Measurements from ENCODE around the gene NDUFS5. TPM values are rescaled to one million over a fixed set of nuclear protein-coding genes. Genes with fewer than 3 reads are reported as not detected.
"Not testable (repeated sequence)": the region's sequence is repeated elsewhere in the genome, so short reads cannot be mapped to it uniquely, and the experiment has no call there.

Gene NDUFS5
- total and polyA plus RNA-seq, 5 experiments from 2014 or later = 104 to 657 (median 614) TPM

- Mint-ChIP-seq H3K27me3 (no peaks in the 10 kb centered on the region), H3K36me3 (peaks cover 0 to 30% (median 16%) of the 10 kb centered on the region in 3 donors), H3K9me3 (no peaks in the 10 kb centered on the region), H3K4me1 (peaks cover 5 to 7% (median 6%) of the 10 kb centered on the region in 4 donors), H3K27ac (peak overlapping the region in 3 of 10 donors; percentile 15 to 49 (median 42)), H3K4me3 (no peak overlapping the region)
- ATAC-seq (no peak), DNase-seq (no peak)
- POLR2A ChIA-PET = no interaction called here
Observed at GRCh38 chr1:39048745-39049370, 22.7 kb downstream of the NDUFS5 start.

GRCh38 chr1:39050001-39050400 is 23.9 kb downstream of the NDUFS5 start:
- POLR2A ChIA-PET = no interaction called here
- Mint-ChIP-seq H3K4me1 (peaks cover 3 to 7% (median 5%) of the 10 kb centered on the region in 4 donors), H3K27ac (peak overlapping the region in 2 of 10 donors; percentile 8 to 25), H3K4me3 (peak overlapping the region in 1 of 10 donors; percentile 48), H3K36me3 (peaks cover 0 to 26% (median 16%) of the 10 kb centered on the region in 3 donors), H3K27me3 (no peaks in the 10 kb centered on the region), H3K9me3 (no peaks in the 10 kb centered on the region)
- DNase-seq (no peak), ATAC-seq (no peak)

DNA sequence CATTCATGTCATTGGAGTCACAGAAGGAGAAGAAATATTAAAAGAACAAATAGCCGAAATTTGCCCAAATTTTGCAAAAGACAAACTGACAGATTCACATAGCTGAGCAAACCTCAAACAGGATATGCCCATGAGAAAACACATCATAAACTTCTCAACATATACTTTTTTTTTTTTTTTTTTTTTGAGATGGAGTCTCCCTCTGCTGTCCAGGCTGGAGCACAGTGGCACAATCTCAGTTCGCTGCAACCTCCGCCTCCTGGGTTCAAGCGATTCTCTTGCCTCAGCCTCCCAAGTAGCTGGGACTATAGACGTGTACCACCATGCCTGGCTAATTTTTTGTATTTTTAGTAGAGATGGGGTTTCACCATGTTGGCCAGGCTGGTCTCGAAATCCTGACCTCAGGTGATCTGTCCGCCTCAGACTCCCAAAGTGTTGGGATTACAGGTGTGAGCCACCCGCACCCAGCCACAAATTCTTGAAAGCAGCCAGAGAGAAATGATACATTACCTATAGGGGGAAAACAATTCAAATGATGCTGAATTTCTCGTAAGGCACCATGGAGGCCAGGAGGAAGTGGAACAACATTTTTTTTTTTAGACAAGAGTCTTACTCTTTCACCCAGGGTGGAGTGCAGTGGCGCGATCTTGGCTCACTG is 25.2 kb downstream of the NDUFS5 start:
- not testable (repeated sequence) for H3K9me3 Mint-ChIP-seq, ATAC-seq, H3K4me3 Mint-ChIP-seq, H3K27me3 Mint-ChIP-seq, H3K4me1 Mint-ChIP-seq
- DNase-seq = peak in 1 of 10 donors; percentile 10
- POLR2A ChIA-PET = interaction anchor here (0.6 to 0.7 kb wide), 2 partner anchors 11 to 112 kb away, joined by 3 to 7 read pairs; no protein-coding TSS in a partner anchor
- H3K36me3 Mint-ChIP-seq = peaks cover 0 to 26% (median 16%) of the 10 kb centered on the region in 3 donors
- peak overlapping the region in 5 of 10 donors; percentile 8 to 68 (median 47) for H3K27ac Mint-ChIP-seq

GRCh38 chr1:39051956-39052355 is 25.8 kb downstream of the NDUFS5 start:
- POLR2A ChIA-PET = interaction anchor here (0.7 kb wide), 1 partner anchor 10 kb away, joined by 7 read pairs; no protein-coding TSS in a partner anchor
- Mint-ChIP-seq H3K27me3 (no peaks in the 10 kb centered on the region), H3K9me3 (no peaks in the 10 kb centered on the region), H3K36me3 (peaks cover 0 to 23% (median 16%) of the 10 kb centered on the region in 3 donors), H3K4me3 (no peak overlapping the region), H3K4me1 (peaks cover 3 to 7% (median 5%) of the 10 kb centered on the region in 4 donors), H3K27ac (peak overlapping the region in 1 of 10 donors; percentile 8)
- no peak for ATAC-seq
- no peak for DNase-seq

- H3K4me1 Mint-ChIP-seq, H3K36me3 Mint-ChIP-seq, H3K27me3 Mint-ChIP-seq, POLR2A ChIA-PET, H3K27ac Mint-ChIP-seq, DNase-seq, H3K4me3 Mint-ChIP-seq, ATAC-seq, H3K9me3 Mint-ChIP-seq: not testable (repeated sequence)
Observed at GRCh38 chr1:39055213-39055710, 29.1 kb downstream of the NDUFS5 start.

- DNase-seq, H3K4me3 Mint-ChIP-seq, ATAC-seq, H3K9me3 Mint-ChIP-seq, H3K36me3 Mint-ChIP-seq, H3K4me1 Mint-ChIP-seq, H3K27me3 Mint-ChIP-seq, H3K27ac Mint-ChIP-seq: not testable (repeated sequence)
- POLR2A ChIA-PET = interaction anchor here (0.7 kb wide), 1 partner anchor 30 kb away, joined by 5 read pairs; no protein-coding TSS in a partner anchor
Observed at GRCh38 chr1:39061516-39061915, 35.4 kb downstream of the NDUFS5 start.

DNA sequence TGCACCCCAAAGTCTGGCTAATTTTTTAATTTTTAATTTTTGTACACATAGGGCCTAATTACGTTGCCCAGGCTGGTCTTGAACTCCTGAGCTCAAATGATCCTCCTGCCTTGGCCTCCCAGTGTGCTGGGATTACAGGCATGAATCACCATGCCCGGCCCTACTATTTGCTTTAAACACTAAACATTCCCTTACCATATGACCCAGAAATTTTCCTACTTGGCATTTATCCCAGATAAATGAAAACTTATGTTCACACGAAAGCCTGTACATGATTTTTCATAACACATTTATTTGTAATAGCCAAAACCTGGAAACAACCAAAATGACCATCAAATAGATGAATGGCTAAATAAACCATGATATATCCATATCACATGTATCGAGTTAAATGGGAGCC is 35.8 kb downstream of the NDUFS5 start:
- H3K27me3 Mint-ChIP-seq = no peaks in the 10 kb centered on the region
- H3K27ac Mint-ChIP-seq = no peak overlapping the region
- no peaks in the 10 kb centered on the region for H3K36me3 Mint-ChIP-seq
- POLR2A ChIA-PET = interaction anchor here (0.6 to 0.7 kb wide), 2 partner anchors 10 to 31 kb away, joined by 5 to 7 read pairs; no protein-coding TSS in a partner anchor
- H3K9me3 Mint-ChIP-seq = no peaks in the 10 kb centered on the region
- H3K4me1 Mint-ChIP-seq = no peaks in the 10 kb centered on the region
- ATAC-seq = no peak
- H3K4me3 Mint-ChIP-seq = no peak overlapping the region
- no peak for DNase-seq

DNA sequence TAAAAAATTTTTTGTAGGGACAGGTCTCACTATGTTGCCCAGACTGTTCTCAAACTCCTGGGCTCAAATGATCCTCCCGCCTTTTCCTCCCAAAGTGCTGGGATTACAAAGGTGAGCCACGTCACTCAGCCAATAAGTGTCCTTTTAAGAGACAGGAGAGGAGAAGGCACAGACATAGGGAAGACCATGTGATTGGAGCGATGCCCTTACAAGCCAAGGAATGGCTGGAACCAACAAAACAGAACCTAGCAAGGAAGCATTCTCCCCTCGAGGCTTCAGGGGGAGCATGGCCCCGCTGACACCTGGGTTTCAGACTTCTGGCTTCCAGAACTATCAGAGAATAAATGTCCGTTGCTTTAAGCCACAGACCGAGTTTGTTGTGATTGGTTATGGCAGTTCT is 37.0 kb downstream of the NDUFS5 start:
- DNase-seq = no peak
- no peak overlapping the region for H3K4me3 Mint-ChIP-seq
- H3K9me3 Mint-ChIP-seq = no peaks in the 10 kb centered on the region
- no peak overlapping the region for H3K27ac Mint-ChIP-seq
- H3K36me3 Mint-ChIP-seq = peaks cover 0 to 2% (median 2%) of the 10 kb centered on the region in 3 donors
- H3K4me1 Mint-ChIP-seq = no peaks in the 10 kb centered on the region
- POLR2A ChIA-PET = no interaction called here
- no peaks in the 10 kb centered on the region for H3K27me3 Mint-ChIP-seq
- no peak for ATAC-seq

GRCh38 chr1:39063775-39064174 is 37.6 kb downstream of the NDUFS5 start:
- no peak overlapping the region for H3K27ac Mint-ChIP-seq
- H3K36me3 Mint-ChIP-seq = peaks cover 2% of the 10 kb centered on the region in 3 donors
- DNase-seq (no peak), ATAC-seq (no peak)
- no peak overlapping the region for H3K4me3 Mint-ChIP-seq
- H3K27me3 Mint-ChIP-seq = no peaks in the 10 kb centered on the region
- POLR2A ChIA-PET = no interaction called here
- no peaks in the 10 kb centered on the region for H3K4me1 Mint-ChIP-seq
- no peaks in the 10 kb centered on the region for H3K9me3 Mint-ChIP-seq

GRCh38 chr1:39065542-39065941 is 39.4 kb downstream of the NDUFS5 start:
- H3K27ac Mint-ChIP-seq = no peak overlapping the region
- H3K9me3 Mint-ChIP-seq = peaks cover 0 to 1% (median 0%) of the 10 kb centered on the region in 9 donors
- ATAC-seq = no peak
- no peaks in the 10 kb centered on the region for H3K27me3 Mint-ChIP-seq
- H3K4me3 Mint-ChIP-seq = no peak overlapping the region
- POLR2A ChIA-PET = interaction anchor here (1.1 kb wide), 1 partner anchor 68 kb away, joined by 3 read pairs; no protein-coding TSS in a partner anchor
- H3K36me3 Mint-ChIP-seq = peaks cover 2 to 3% (median 2%) of the 10 kb centered on the region in 3 donors
- peaks cover 0 to 1% (median 0%) of the 10 kb centered on the region in 4 donors for H3K4me1 Mint-ChIP-seq
- DNase-seq = no peak

- H3K4me3 Mint-ChIP-seq, H3K9me3 Mint-ChIP-seq, H3K27ac Mint-ChIP-seq, H3K27me3 Mint-ChIP-seq, DNase-seq, H3K36me3 Mint-ChIP-seq, POLR2A ChIA-PET, ATAC-seq, H3K4me1 Mint-ChIP-seq: not testable (repeated sequence)
Observed at GRCh38 chr1:39068227-39068626, 42.1 kb downstream of the NDUFS5 start.

GRCh38 chr1:39071557-39071956 is 45.4 kb downstream of the NDUFS5 start:
- POLR2A ChIA-PET, H3K4me3 Mint-ChIP-seq, H3K27me3 Mint-ChIP-seq, H3K4me1 Mint-ChIP-seq, ATAC-seq, H3K9me3 Mint-ChIP-seq, H3K27ac Mint-ChIP-seq, H3K36me3 Mint-ChIP-seq, DNase-seq: not testable (repeated sequence)

DNA sequence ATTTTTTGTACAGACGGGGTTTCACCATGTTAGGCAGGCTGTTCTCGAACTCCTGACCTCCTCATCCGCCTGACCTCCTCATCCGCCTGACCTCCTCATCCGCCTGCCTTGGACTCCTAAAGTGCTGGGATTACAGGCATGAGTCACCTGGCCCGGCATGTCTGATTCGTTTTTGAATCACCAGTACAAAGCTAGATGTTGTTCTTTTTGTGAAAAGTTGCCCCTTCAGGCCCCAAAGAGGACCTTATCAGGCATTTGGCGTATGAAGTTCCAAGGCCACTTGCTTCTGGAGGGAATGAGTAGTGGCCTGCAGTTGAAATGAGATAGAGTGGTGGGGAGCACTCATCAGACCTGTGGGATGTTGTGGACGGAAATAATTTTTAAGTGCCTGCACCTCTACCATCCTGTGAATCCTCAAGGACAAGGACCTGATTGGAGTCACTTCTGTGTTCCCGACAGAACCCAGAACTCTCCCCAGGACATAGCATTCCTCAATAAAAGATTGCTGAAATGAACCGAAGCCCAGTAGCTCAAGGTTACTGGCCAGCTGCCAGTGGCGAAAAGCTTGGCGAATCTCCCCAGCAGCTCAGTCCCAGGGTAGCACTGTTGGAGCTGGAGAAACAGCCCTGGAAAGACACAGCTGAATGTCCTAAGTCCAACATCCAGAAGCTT is 50.1 kb downstream of the NDUFS5 start:
- Mint-ChIP-seq H3K27ac (no peak overlapping the region), H3K4me1 (peaks cover 0 to 9% (median 4%) of the 10 kb centered on the region in 4 donors), H3K36me3 (peaks cover 0 to 9% (median 5%) of the 10 kb centered on the region in 3 donors), H3K9me3 (peaks cover 0 to 8% (median 0%) of the 10 kb centered on the region in 9 donors), H3K4me3 (no peak overlapping the region), H3K27me3 (peaks cover 4 to 13% (median 8%) of the 10 kb centered on the region in 5 donors)
- POLR2A ChIA-PET = no interaction called here
- no peak for DNase-seq
- ATAC-seq = no peak

All from naive thymus-derived CD8-positive, alpha-beta T cell (primary cell).